MM.1S (cell line): ENCODE data around the gene DDX51.

Experiments used
- DNase-seq: peaks from one replicate; pipeline ENCODE4 v3.0.0-alpha.2; 2015
- H2AFZ ChIP-seq: fragments of 300-600 bp; sonication (generic); 2 replicates; pipeline ENCODE4 v1.6.0; 2016; ENCODE audit warnings: antibody characterized with exemption, low read length
- H3F3A ChIP-seq: fragments of 300-600 bp; sonication (generic); 2 replicates; pipeline ENCODE4 v1.6.1; 2016; ENCODE audit warnings: mild to moderate bottlenecking, antibody characterized with exemption, low read length, moderate library complexity, mixed read lengths; ENCODE audit not compliant: insufficient read depth
- H3K27ac ChIP-seq: fragments of 300-600 bp; sonication (generic); 2 replicates; pipeline ENCODE4 v1.5.1; 2016; ENCODE audit warnings: mild to moderate bottlenecking, low read length
- H3K27me3 ChIP-seq: fragments of 300-600 bp; sonication (generic); replicated peaks from 2 replicates; pipeline ENCODE4 v1.6.0; 2016; ENCODE audit warnings: low read length; ENCODE audit not compliant: insufficient read depth
- H3K36me3 ChIP-seq: fragments of 300-600 bp; sonication (generic); replicated peaks from 2 replicates; pipeline ENCODE4 v1.6.1; 2016; ENCODE audit warnings: mild to moderate bottlenecking, low read length, mixed read lengths; ENCODE audit not compliant: insufficient read depth
- H3K4me1 ChIP-seq: fragments of 300-600 bp; sonication (generic); 2 replicates; pipeline ENCODE4 v1.6.1; 2016; ENCODE audit warnings: low read length, mixed read lengths
- H3K4me2 ChIP-seq: fragments of 300-600 bp; sonication (generic); 2 replicates; pipeline ENCODE4 v1.6.0; 2016; ENCODE audit warnings: low read depth, low read length
- H3K4me3 ChIP-seq: fragments of 300-600 bp; sonication (generic); 2 replicates; pipeline ENCODE4 v1.5.1; 2016; ENCODE audit warnings: low read length, mixed read lengths
- H3K79me2 ChIP-seq: fragments of 300-600 bp; sonication (generic); 2 replicates; pipeline ENCODE4 v1.6.1; 2016; ENCODE audit warnings: mixed run types, low read length, mixed read lengths
- H3K9ac ChIP-seq: fragments of 300-600 bp; sonication (generic); 2 replicates; pipeline ENCODE4 v1.6.1; 2016; ENCODE audit warnings: low read length, mixed read lengths
- H3K9me2 ChIP-seq: fragments of 300-600 bp; sonication (generic); replicated peaks from 2 replicates; pipeline ENCODE4 v1.6.1; 2016; ENCODE audit warnings: mild to moderate bottlenecking, low read length, mixed read lengths; ENCODE audit not compliant: insufficient read depth
- H3K9me3 ChIP-seq: fragments of 300-600 bp; sonication (generic); replicated peaks from 2 replicates; pipeline ENCODE4 v1.6.1; 2016; ENCODE audit warnings: mild to moderate bottlenecking, low read length, mixed read lengths; ENCODE audit not compliant: insufficient read depth
- H4K20me1 ChIP-seq: fragments of 300-600 bp; sonication (generic); 2 replicates; pipeline ENCODE4 v1.6.1; 2016; ENCODE audit warnings: mild to moderate bottlenecking, low read length, moderate library complexity, mixed read lengths; ENCODE audit not compliant: insufficient read depth
- CTCF ChIP-seq: fragments of 300-600 bp; sonication (generic); IDR thresholded peaks from 2 replicates; pipeline ENCODE4 v1.5.1; 2016; ENCODE audit warnings: antibody characterized with exemption, low read length, mixed read lengths
- EZH2 ChIP-seq: fragments of 300-600 bp; sonication (generic); optimal IDR thresholded peaks from 2 replicates; pipeline ENCODE3; 2017; ENCODE audit warnings: low read depth, mild to moderate bottlenecking, antibody characterized with exemption, low read length, mixed read lengths
- EZH2phosphoT487 ChIP-seq: fragments of 300-600 bp; sonication (generic); IDR thresholded peaks from 2 replicates; pipeline ENCODE4 v1.6.1; 2018; ENCODE audit warnings: antibody characterized with exemption, low read length

Gene DDX51

GRCh38 chr12:132152411-132152821, 8.3 kb upstream of the DDX51 start:
- H3K9me2 ChIP-seq: no peaks in the 10 kb centered on the region
- no peaks in the 10 kb centered on the region for H3K9me3 ChIP-seq
- no peak overlapping the region for H3K27ac ChIP-seq
- no peak overlapping the region for H3K4me3 ChIP-seq
- H3F3A ChIP-seq: no peaks in the 10 kb centered on the region
- no peak overlapping the region for H3K9ac ChIP-seq
- H3K36me3 ChIP-seq: no peaks in the 10 kb centered on the region
- H3K27me3 ChIP-seq: no peaks in the 10 kb centered on the region
- DNase-seq: no peak
- no peaks in the 10 kb centered on the region for H4K20me1 ChIP-seq
- H2AFZ ChIP-seq: no peak overlapping the region
- no peaks in the 10 kb centered on the region for H3K4me1 ChIP-seq
- no peaks in the 10 kb centered on the region for H3K79me2 ChIP-seq
- no peak overlapping the region for H3K4me2 ChIP-seq
- TF ChIP-seq EZH2 (no peak), CTCF (no peak), EZH2phosphoT487 (no peak)

- H3K36me3 ChIP-seq: no peaks in the 10 kb centered on the region
- DNase-seq: no peak
- H3F3A ChIP-seq: no peaks in the 10 kb centered on the region
- no peaks in the 10 kb centered on the region for H3K79me2 ChIP-seq
- no peak for TF ChIP-seq EZH2phosphoT487
- no peak for TF ChIP-seq CTCF
- no peak for TF ChIP-seq EZH2
- H3K4me3 ChIP-seq: no peak overlapping the region
- no peak overlapping the region for H3K9ac ChIP-seq
- H3K4me2 ChIP-seq: no peak overlapping the region
- no peaks in the 10 kb centered on the region for H4K20me1 ChIP-seq
- H3K4me1 ChIP-seq: no peaks in the 10 kb centered on the region
- no peaks in the 10 kb centered on the region for H3K9me2 ChIP-seq
- no peaks in the 10 kb centered on the region for H3K27me3 ChIP-seq
- no peak overlapping the region for H2AFZ ChIP-seq
- no peaks in the 10 kb centered on the region for H3K9me3 ChIP-seq
- H3K27ac ChIP-seq: no peak overlapping the region
Measured at GRCh38 chr12:132151766-132152410, 7.8 kb upstream of the DDX51 start.

- Histone ChIP-seq H3K36me3 (no peaks in the 10 kb centered on the region), H3K9me3 (no peaks in the 10 kb centered on the region), H3K4me1 (no peaks in the 10 kb centered on the region), H3K9me2 (no peaks in the 10 kb centered on the region), H3K27me3 (no peaks in the 10 kb centered on the region), H3F3A (no peaks in the 10 kb centered on the region), H4K20me1 (no peaks in the 10 kb centered on the region), H3K9ac (no peak overlapping the region), H3K4me3 (no peak overlapping the region), H3K27ac (no peak overlapping the region), H2AFZ (no peak overlapping the region), H3K4me2 (no peak overlapping the region), H3K79me2 (peaks cover 2% of the 10 kb centered on the region; the same call in 1 of the 2 replicates)
- DNase-seq: no peak
- TF ChIP-seq EZH2 (no peak), CTCF (no peak), EZH2phosphoT487 (no peak)
Measured at GRCh38 chr12:132151145-132151765, 7.1 kb upstream of the DDX51 start.
